ENCODE results near the gene ERBB3. TPM values are rescaled to one million over a fixed set of nuclear protein-coding genes. Genes with fewer than 3 reads are reported as not detected.

The ERBB3 gene
- total RNA-seq, 1 experiment from 2014 or later: 56.5 TPM

GRCh38 chr12:56102683-56103065, 22.7 kb downstream of the ERBB3 start:
- WGBS (ENCODE audit: extremely low coverage, insufficient read length, low lambda C conversion rate): no CpG with 5 or more reads among the region's 1 CpG
- Histone ChIP-seq H3K27ac (ENCODE audit: insufficient read length, low read depth, low read length) (no peak overlapping the region), H3K4me1 (ENCODE audit: insufficient read depth, low read length) (peaks cover 8% of the 10 kb centered on the region; the same call in 1 of the 2 replicates), H3K79me1 (ENCODE audit: insufficient read depth, low read depth, low read length, poor library complexity, severe bottlenecking) (no peaks in the 10 kb centered on the region), H3K14ac (ENCODE audit: insufficient read depth, low read length) (no peak overlapping the region), H3K9ac (ENCODE audit: extremely low read depth, insufficient read length, low read length) (no peak overlapping the region), H2AFZ (ENCODE audit: low read length) (no peak overlapping the region), H3K56ac (ENCODE audit: insufficient read length, low read depth, low read length) (no peak overlapping the region), H2BK120ac (ENCODE audit: low read depth, low read length, poor library complexity, severe bottlenecking) (no peak overlapping the region), H2AK5ac (ENCODE audit: insufficient read length, low read length) (no peak overlapping the region), H3K23me2 (ENCODE audit: insufficient read length, low read depth, low read length, poor library complexity, severe bottlenecking) (peaks cover 8% of the 10 kb centered on the region), H3T11ph (ENCODE audit: low read length) (no peak overlapping the region), H3K79me2 (ENCODE audit: insufficient read depth, low read length) (peaks cover 17% of the 10 kb centered on the region; the same call in 1 of the 2 replicates), H4K20me1 (ENCODE audit: control insufficient read depth, insufficient read depth, insufficient read length) (no peaks in the 10 kb centered on the region), H4K8ac (replicated peaks; ENCODE audit: insufficient read length, low read depth, low read length) (no peak overlapping the region), H2BK15ac (ENCODE audit: low read depth, low read length) (no peak overlapping the region), H3K4me2 (ENCODE audit: insufficient read depth, insufficient read length, low read length) (no peak overlapping the region), H4K5ac (ENCODE audit: insufficient read length, low read depth, low read length) (no peak overlapping the region), H3K9me3 (ENCODE audit: control insufficient read depth, low read depth, low read length) (no peaks in the 10 kb centered on the region), H2BK20ac (ENCODE audit: low read depth, low read length, poor library complexity, severe bottlenecking) (no peak overlapping the region), H3K18ac (ENCODE audit: insufficient read length, low read depth, low read length) (no peak overlapping the region), H3K23ac (ENCODE audit: insufficient read length, low read depth, low read length) (no peak overlapping the region), H2BK12ac (ENCODE audit: insufficient read length, low read depth, low read length) (no peak overlapping the region), H3K27me3 (ENCODE audit: insufficient read depth, low read length) (no peaks in the 10 kb centered on the region), H2BK5ac (ENCODE audit: insufficient read length, low read length) (no peak overlapping the region), H4K91ac (ENCODE audit: insufficient read length, low read depth, low read length) (no peak overlapping the region), H3K4ac (ENCODE audit: low read depth, low read length) (no peak overlapping the region)
- Mint-ChIP-seq H3K4me1 (peaks cover 22 to 27% of the 10 kb centered on the region in 2 experiments), H3K4me3 (peak overlapping the region in 1 of 2 experiments; percentile 95; a peak in 3 of 5 replicates), H3K36me3 (ENCODE audit: insufficient read depth in 1 of 3, low read depth in 3 of 3) (peaks cover 31 to 78% (median 61%) of the 10 kb centered on the region in 3 experiments), H3K27me3 (ENCODE audit: low read depth) (no peaks in the 10 kb centered on the region; the same call in 1 of the 2 replicates), H3K9me3 (peaks cover 0 to 3% of the 10 kb centered on the region in 2 experiments; a peak in 1 of 5 replicates), H3K27ac (peak overlapping the region in 2 of 3 experiments; percentile 57 to 75; a peak in 2 of 7 replicates)
- no peak for TF ChIP-seq CTCF (conservative IDR thresholded peaks at IDR 0.05)
- DNase-seq: no peak
